SK-N-SH treated with all-trans-retinoic acid at 6 μM for 48 hours (cell line): ENCODE measurements around the gene TREH.
"Not testable (repeated sequence)": the region's sequence is repeated elsewhere in the genome, so short reads cannot be mapped to it uniquely, and the experiment has no call there.

Experiments
- ATAC-seq: fragments of 200-7000 bp; cut with Tn5 transposase; 3 replicates; pipeline ENCODE4 v1.9.1; 2020; ENCODE audit warnings: mild to moderate bottlenecking, moderate library complexity
- ARNTL ChIP-seq: fragments of 450-650 bp; formaldehyde crosslinking; IDR thresholded peaks from 2 replicates; pipeline ENCODE4 v1.5.0; 2020; ENCODE audit warnings: low read depth, mild to moderate bottlenecking, moderate library complexity, borderline replicate concordance
- BACH2 ChIP-seq: fragments of 250-450 bp; sonication (Bioruptor Pico); IDR thresholded peaks from 2 replicates; pipeline ENCODE4 v1.9.0; 2021; ENCODE audit warnings: mild to moderate bottlenecking, borderline replicate concordance
- CSDC2 ChIP-seq: fragments of 250-450 bp; sonication (Bioruptor Pico); IDR thresholded peaks from 2 replicates; pipeline ENCODE4 v1.5.0; 2020; ENCODE audit warnings: mild to moderate bottlenecking, moderate library complexity
- CSRNP3 ChIP-seq: fragments of 250-450 bp; sonication (Bioruptor Pico); IDR thresholded peaks from 2 replicates; pipeline ENCODE4 v1.5.1; 2021; ENCODE audit warnings: mild to moderate bottlenecking, moderate library complexity
- ESRRG ChIP-seq: fragments of 250-450 bp; sonication (Bioruptor Pico); IDR thresholded peaks from 2 replicates; pipeline ENCODE4 v1.6.1; 2021; ENCODE audit warnings: mild to moderate bottlenecking
- GLIS3 ChIP-seq: fragments of 250-450 bp; sonication (Bioruptor Pico); IDR thresholded peaks from 2 replicates; pipeline ENCODE4 v1.5.0; 2020; ENCODE audit warnings: mild to moderate bottlenecking, moderate library complexity
- ISL1 ChIP-seq: fragments of 250-450 bp; sonication (Bioruptor Pico); IDR thresholded peaks from 2 replicates; pipeline ENCODE4 v2.1.2; 2022; ENCODE audit warnings: mild to moderate bottlenecking, moderate library complexity
- OSR1 ChIP-seq: fragments of 250-450 bp; sonication (Bioruptor Pico); IDR thresholded peaks from 2 replicates; pipeline ENCODE4 v1.8.0; 2022; ENCODE audit warnings: moderate library complexity, mild to moderate bottlenecking, inconsistent platforms
- POU6F1 ChIP-seq: fragments of 250-450 bp; sonication (Bioruptor Pico); IDR thresholded peaks from 2 replicates; pipeline ENCODE4 v1.8.0; 2021; ENCODE audit warnings: low read depth, mild to moderate bottlenecking, moderate library complexity, borderline replicate concordance
- PPARA ChIP-seq: fragments of 250-450 bp; sonication (Bioruptor Pico); IDR thresholded peaks from 2 replicates; pipeline ENCODE4 v1.5.0; 2020; ENCODE audit warnings: mild to moderate bottlenecking, borderline replicate concordance
- RARB ChIP-seq: fragments of 250-450 bp; sonication (Bioruptor Pico); IDR thresholded peaks from 2 replicates; pipeline ENCODE4 v1.8.0; 2021; ENCODE audit warnings: mild to moderate bottlenecking, moderate library complexity
- SNAI2 ChIP-seq: fragments of 250-450 bp; sonication (Bioruptor Pico); IDR thresholded peaks from 2 replicates; pipeline ENCODE4 v1.5.0; 2020; ENCODE audit warnings: mild to moderate bottlenecking, moderate library complexity
- TCF4 ChIP-seq: fragments of 250-450 bp; sonication (Bioruptor Pico); IDR thresholded peaks from 2 replicates; pipeline ENCODE4 v1.8.0; 2021; ENCODE audit warnings: mild to moderate bottlenecking, moderate library complexity, borderline replicate concordance
- TOX ChIP-seq: fragments of 250-450 bp; sonication (Bioruptor Pico); IDR thresholded peaks from 2 replicates; pipeline ENCODE4 v1.8.0; 2021; ENCODE audit warnings: mild to moderate bottlenecking, moderate library complexity, borderline replicate concordance
- ZC3H10 ChIP-seq: fragments of 250-450 bp; sonication (Bioruptor Pico); IDR thresholded peaks from 2 replicates; pipeline ENCODE4 v1.5.1; 2021; ENCODE audit warnings: mild to moderate bottlenecking, moderate library complexity
- ZFP3 ChIP-seq: fragments of 250-450 bp; sonication (Bioruptor Pico); IDR thresholded peaks from 2 replicates; pipeline ENCODE4 v1.5.0; 2020; ENCODE audit warnings: mild to moderate bottlenecking, moderate library complexity
- ZFP30 ChIP-seq: fragments of 450-650 bp; formaldehyde crosslinking; IDR thresholded peaks from 2 replicates; pipeline ENCODE4 v1.5.0; 2022; ENCODE audit warnings: mild to moderate bottlenecking, moderate library complexity
- ZNF565 ChIP-seq: fragments of 450-650 bp; formaldehyde crosslinking; conservative IDR thresholded peaks from 2 replicates; pipeline ENCODE4 v1.5.0; 2020; ENCODE audit warnings: low read depth, mild to moderate bottlenecking, moderate library complexity
- ZNF70 ChIP-seq: fragments of 450-650 bp; formaldehyde crosslinking; IDR thresholded peaks from 2 replicates; pipeline ENCODE4 v1.5.0; 2020; ENCODE audit warnings: mild to moderate bottlenecking, moderate library complexity
- ZNF8 ChIP-seq: fragments of 450-650 bp; formaldehyde crosslinking; IDR thresholded peaks from 2 replicates; pipeline ENCODE4 v1.5.0; 2020; ENCODE audit warnings: mild to moderate bottlenecking, moderate library complexity
- TF ChIP-seq, protein P1 (sequence below): fragments of 250-450 bp; sonication (Bioruptor Pico); IDR thresholded peaks from 2 replicates; pipeline ENCODE4 v1.8.0; 2020; ENCODE audit warnings: mild to moderate bottlenecking, moderate library complexity, borderline replicate concordance
- TF ChIP-seq, protein P2 (sequence below): fragments of 250-450 bp; sonication (Bioruptor Pico); IDR thresholded peaks from 2 replicates; pipeline ENCODE4 v1.5.0; 2020; ENCODE audit warnings: mild to moderate bottlenecking, moderate library complexity
- TF ChIP-seq, protein P3 (sequence below): fragments of 250-450 bp; sonication (Bioruptor Pico); IDR thresholded peaks from 2 replicates; pipeline ENCODE4 v1.5.1; 2020; ENCODE audit warnings: low read depth, mild to moderate bottlenecking, moderate library complexity

Gene TREH

DNA sequence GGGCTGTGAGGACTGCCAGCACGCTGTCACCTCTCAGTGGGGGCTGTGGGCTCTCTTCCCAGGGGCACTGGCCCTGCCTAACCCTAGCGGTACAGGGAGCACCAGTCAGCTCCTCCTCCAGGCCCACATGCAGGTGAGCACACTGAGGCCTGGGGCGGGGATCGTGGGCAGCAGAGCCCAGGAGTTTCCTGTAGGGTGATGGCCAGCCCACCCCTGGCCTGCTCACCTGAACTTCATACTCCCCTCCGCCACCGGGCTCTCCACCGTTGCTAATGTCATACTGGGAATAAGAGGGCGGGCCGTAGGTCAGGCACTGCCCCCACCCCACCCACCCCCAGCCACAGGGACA, 10.0 kb upstream of the TREH start:
- ATAC-seq: peak; percentile 31
- no peak for TF ChIP-seq ZNF70 (CRISPR knock-in tag)
- no peak for TF ChIP-seq TCF4 (CRISPR knock-in tag)
- no peak for TF ChIP-seq ZFP30 (CRISPR knock-in tag)
- TF ChIP-seq, protein P1, sequence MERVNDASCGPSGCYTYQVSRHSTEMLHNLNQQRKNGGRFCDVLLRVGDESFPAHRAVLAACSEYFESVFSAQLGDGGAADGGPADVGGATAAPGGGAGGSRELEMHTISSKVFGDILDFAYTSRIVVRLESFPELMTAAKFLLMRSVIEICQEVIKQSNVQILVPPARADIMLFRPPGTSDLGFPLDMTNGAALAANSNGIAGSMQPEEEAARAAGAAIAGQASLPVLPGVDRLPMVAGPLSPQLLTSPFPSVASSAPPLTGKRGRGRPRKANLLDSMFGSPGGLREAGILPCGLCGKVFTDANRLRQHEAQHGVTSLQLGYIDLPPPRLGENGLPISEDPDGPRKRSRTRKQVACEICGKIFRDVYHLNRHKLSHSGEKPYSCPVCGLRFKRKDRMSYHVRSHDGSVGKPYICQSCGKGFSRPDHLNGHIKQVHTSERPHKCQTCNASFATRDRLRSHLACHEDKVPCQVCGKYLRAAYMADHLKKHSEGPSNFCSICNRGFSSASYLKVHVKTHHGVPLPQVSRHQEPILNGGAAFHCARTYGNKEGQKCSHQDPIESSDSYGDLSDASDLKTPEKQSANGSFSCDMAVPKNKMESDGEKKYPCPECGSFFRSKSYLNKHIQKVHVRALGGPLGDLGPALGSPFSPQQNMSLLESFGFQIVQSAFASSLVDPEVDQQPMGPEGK (CRISPR knock-in tag): no peak
- TF ChIP-seq ISL1: no peak
- TF ChIP-seq SNAI2 (CRISPR knock-in tag): no peak
- TF ChIP-seq TOX: no peak
- no peak for TF ChIP-seq CSDC2 (CRISPR knock-in tag)
- TF ChIP-seq RARB (CRISPR knock-in tag): no peak
- no peak for TF ChIP-seq ZC3H10
- no peak for TF ChIP-seq PPARA (CRISPR knock-in tag)
- no peak for TF ChIP-seq POU6F1
- no peak for TF ChIP-seq ZNF565
- TF ChIP-seq GLIS3 (CRISPR knock-in tag): no peak
- no peak for TF ChIP-seq OSR1 (CRISPR knock-in tag)
- TF ChIP-seq ZNF8: no peak
- no peak for TF ChIP-seq ESRRG (CRISPR knock-in tag)
- no peak for TF ChIP-seq ARNTL
- TF ChIP-seq, protein P2, sequence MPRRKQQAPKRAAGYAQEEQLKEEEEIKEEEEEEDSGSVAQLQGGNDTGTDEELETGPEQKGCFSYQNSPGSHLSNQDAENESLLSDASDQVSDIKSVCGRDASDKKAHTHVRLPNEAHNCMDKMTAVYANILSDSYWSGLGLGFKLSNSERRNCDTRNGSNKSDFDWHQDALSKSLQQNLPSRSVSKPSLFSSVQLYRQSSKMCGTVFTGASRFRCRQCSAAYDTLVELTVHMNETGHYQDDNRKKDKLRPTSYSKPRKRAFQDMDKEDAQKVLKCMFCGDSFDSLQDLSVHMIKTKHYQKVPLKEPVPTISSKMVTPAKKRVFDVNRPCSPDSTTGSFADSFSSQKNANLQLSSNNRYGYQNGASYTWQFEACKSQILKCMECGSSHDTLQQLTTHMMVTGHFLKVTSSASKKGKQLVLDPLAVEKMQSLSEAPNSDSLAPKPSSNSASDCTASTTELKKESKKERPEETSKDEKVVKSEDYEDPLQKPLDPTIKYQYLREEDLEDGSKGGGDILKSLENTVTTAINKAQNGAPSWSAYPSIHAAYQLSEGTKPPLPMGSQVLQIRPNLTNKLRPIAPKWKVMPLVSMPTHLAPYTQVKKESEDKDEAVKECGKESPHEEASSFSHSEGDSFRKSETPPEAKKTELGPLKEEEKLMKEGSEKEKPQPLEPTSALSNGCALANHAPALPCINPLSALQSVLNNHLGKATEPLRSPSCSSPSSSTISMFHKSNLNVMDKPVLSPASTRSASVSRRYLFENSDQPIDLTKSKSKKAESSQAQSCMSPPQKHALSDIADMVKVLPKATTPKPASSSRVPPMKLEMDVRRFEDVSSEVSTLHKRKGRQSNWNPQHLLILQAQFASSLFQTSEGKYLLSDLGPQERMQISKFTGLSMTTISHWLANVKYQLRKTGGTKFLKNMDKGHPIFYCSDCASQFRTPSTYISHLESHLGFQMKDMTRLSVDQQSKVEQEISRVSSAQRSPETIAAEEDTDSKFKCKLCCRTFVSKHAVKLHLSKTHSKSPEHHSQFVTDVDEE (CRISPR knock-in tag): no peak
- TF ChIP-seq CSRNP3 (CRISPR knock-in tag): no peak

DNA sequence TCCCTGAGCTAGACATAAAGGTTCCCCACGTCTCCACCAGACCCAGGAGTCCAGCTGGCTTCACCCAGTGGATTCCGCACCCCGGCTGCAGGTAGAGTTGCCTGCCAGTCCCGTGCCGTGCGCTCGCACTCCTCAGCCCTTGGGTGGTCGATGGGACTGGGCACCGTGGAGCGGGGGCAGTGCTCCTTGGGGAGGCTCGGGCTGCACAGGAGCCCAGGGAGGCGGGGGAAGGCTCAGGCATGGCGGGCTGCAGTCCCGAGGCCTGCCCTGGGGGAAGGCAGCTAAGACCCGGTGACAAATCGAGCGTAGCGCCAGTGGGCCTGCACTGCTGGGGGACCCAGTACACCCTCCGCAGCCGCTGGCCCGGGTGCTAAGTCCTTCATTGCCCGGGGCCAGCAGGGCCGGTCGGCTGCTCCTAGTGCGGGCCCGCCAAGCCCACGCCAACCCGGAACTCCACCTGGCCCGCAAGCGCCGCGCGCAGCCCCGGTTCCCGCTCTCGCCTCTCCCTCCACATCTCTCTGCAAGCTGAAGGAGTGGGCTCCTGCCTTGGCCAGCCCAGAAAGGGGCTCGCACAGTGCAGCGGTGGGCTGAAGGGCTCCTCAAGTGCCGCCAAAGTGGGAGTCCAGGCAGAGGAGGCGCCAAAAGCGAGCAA, 9.5 kb upstream of the TREH start:
- ATAC-seq: no peak
- TF ChIP-seq POU6F1: no peak
- TF ChIP-seq GLIS3 (CRISPR knock-in tag): no peak
- no peak for TF ChIP-seq ZFP3
- TF ChIP-seq PPARA (CRISPR knock-in tag): no peak

GRCh38 chr11:118688339-118688738, 8.9 kb upstream of the TREH start:
- ATAC-seq: not testable (repeated sequence)

GRCh38 chr11:118687906-118688305, 8.5 kb upstream of the TREH start:
- ATAC-seq: no peak
- TF ChIP-seq POU6F1 (no peak), ESRRG (CRISPR knock-in tag) (no peak), ARNTL (no peak), CSRNP3 (CRISPR knock-in tag) (no peak), ZFP3 (no peak), ZFP30 (CRISPR knock-in tag) (no peak), BACH2 (CRISPR knock-in tag) (no peak), TOX (no peak), ZC3H10 (no peak)
- TF ChIP-seq, protein P3, sequence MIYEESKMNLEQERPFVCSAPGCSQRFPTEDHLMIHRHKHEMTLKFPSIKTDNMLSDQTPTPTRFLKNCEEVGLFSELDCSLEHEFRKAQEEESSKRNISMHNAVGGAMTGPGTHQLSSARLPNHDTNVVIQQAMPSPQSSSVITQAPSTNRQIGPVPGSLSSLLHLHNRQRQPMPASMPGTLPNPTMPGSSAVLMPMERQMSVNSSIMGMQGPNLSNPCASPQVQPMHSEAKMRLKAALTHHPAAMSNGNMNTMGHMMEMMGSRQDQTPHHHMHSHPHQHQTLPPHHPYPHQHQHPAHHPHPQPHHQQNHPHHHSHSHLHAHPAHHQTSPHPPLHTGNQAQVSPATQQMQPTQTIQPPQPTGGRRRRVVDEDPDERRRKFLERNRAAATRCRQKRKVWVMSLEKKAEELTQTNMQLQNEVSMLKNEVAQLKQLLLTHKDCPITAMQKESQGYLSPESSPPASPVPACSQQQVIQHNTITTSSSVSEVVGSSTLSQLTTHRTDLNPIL: no peak
